ENCODE measurements around the gene KCNJ12. TPM values are rescaled to one million over a fixed set of nuclear protein-coding genes. Genes with fewer than 3 reads are reported as not detected.

The KCNJ12 gene
- total and polyA plus RNA-seq, 2 donors from 2014 or later: 3.1 to 3.4 TPM

DNA sequence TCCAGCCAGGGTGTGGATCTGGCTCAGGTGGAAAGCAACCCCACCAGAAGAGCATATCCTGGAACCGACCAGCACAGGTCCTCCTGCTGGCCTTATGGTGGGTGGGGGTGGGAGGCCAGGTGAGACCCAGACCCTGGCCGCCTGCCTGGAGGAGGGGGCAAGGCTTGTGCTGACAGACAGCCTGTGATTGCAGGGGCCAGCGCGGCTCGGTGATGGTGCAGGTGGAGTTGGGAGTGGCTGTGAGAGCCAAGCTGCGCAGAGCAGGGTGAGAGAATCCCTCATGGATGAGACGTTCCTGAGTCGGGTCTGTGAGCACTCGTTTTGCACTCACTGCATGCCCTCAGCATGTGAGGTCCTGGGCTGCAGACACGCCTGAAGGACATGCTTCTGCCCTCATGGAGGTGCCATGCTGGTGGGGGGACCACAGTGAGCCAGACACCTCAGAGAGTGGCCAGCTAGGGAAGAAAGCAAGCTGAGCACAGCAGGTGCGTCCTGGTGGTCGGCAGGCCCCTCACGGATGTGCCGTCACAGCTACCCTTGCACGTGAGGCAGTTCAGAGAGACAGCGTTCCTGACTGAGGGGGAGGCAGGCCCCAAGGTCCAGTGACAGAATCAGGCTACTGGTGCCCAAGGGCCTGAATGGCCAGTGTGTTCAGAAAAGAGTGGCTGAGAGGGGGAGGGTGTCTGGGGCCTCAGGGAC, 3.8 kb upstream of the KCNJ12 start:
- Histone ChIP-seq H3K4me3 (ENCODE audit: low read length in 3 of 3) (no peak overlapping the region), H3K36me3 (ENCODE audit: control insufficient read depth in 2 of 3, insufficient read depth in 3 of 3, low read length in 3 of 3) (no peaks in the 10 kb centered on the region), H3K4me1 (ENCODE audit: control insufficient read depth in 2 of 3, insufficient read depth in 2 of 3, low read depth in 1 of 3, low read length in 3 of 3) (peaks cover 0 to 3% (median 0%) of the 10 kb centered on the region in 3 donors), H3K9ac (ENCODE audit: low read length in 3 of 3) (no peak overlapping the region), H3K9me3 (ENCODE audit: control insufficient read depth in 2 of 3, insufficient read depth in 1 of 3, low read length in 3 of 3) (no peaks in the 10 kb centered on the region), H3K27ac (ENCODE audit: low read depth in 2 of 2, low read length in 2 of 2) (no peak overlapping the region), H3K27me3 (ENCODE audit: control insufficient read depth, insufficient read depth, low read length) (peaks cover 2% of the 10 kb centered on the region)
- no peak for FAIRE-seq
- DNase-seq: peak in 1 of 5 donors; percentile 53
- intact Hi-C loops (cut with DNase I): no loop called here
- no peak for TF ChIP-seq CTCF (IDR thresholded peaks at IDR 0.05; ENCODE audit: borderline replicate concordance, extremely low read depth, insufficient read depth)

- Histone ChIP-seq H3K9me3 (ENCODE audit: control insufficient read depth in 2 of 3, insufficient read depth in 1 of 3, low read length in 3 of 3) (no peaks in the 10 kb centered on the region), H3K9ac (ENCODE audit: low read length in 3 of 3) (no peak overlapping the region), H3K4me3 (ENCODE audit: low read length in 3 of 3) (no peak overlapping the region), H3K4me1 (ENCODE audit: control insufficient read depth in 2 of 3, insufficient read depth in 2 of 3, low read depth in 1 of 3, low read length in 3 of 3) (peaks cover 0 to 5% (median 0%) of the 10 kb centered on the region in 3 donors), H3K36me3 (ENCODE audit: control insufficient read depth in 2 of 3, insufficient read depth in 3 of 3, low read length in 3 of 3) (no peaks in the 10 kb centered on the region), H3K27me3 (ENCODE audit: control insufficient read depth, insufficient read depth, low read length) (peaks cover 2% of the 10 kb centered on the region), H3K27ac (ENCODE audit: low read depth in 2 of 2, low read length in 2 of 2) (no peak overlapping the region)
- DNase-seq: peak in 1 of 5 donors; percentile 46
- intact Hi-C loops (cut with DNase I): no loop called here
- FAIRE-seq: no peak
- no peak for TF ChIP-seq CTCF (IDR thresholded peaks at IDR 0.05; ENCODE audit: borderline replicate concordance, extremely low read depth, insufficient read depth)
Measured at GRCh38 chr17:21373036-21373435, 3.1 kb upstream of the KCNJ12 start.

DNA sequence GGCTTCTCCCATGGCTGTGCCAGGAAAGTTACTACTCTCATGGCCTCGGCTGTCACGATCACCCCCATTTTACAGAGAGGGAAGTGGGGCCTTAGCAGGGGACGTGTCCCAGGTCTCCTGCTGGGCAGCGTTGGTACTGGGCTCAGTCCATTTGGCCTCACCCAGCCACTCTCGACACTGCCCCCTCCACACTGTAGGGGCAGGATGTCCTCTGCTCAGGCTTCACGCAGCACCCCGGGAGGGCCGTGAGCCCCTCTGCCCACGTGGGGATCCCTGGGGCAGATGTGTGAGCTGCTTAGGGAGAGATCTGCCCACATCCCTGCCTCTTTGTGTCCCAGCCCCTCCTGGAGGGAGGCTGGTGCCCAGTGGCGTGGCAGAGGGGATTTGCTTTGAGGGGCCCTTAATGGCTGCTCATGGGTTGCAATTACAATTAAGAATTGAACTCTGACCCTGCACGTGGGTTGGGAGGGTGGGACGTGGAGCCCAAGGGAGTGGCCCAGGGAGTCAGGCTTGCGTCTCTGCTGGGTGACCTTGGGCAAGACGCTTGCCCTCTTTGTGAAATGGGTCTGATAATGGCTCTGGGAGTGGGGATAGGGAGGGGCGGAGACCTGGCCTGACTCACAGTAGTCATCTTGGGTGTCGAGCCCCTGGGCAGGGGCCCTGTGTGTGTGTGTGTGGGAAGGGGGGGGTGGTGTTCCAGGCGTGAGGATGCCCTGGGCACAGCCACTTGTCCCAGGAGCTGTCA, 2.3 kb upstream of the KCNJ12 start:
- Histone ChIP-seq H3K36me3 (ENCODE audit: control insufficient read depth in 2 of 3, insufficient read depth in 3 of 3, low read length in 3 of 3) (no peaks in the 10 kb centered on the region), H3K27ac (ENCODE audit: low read depth in 2 of 2, low read length in 2 of 2) (no peak overlapping the region), H3K4me1 (ENCODE audit: control insufficient read depth in 2 of 3, insufficient read depth in 2 of 3, low read depth in 1 of 3, low read length in 3 of 3) (peaks cover 0 to 5% (median 0%) of the 10 kb centered on the region in 3 donors), H3K9me3 (ENCODE audit: control insufficient read depth in 2 of 3, insufficient read depth in 1 of 3, low read length in 3 of 3) (no peaks in the 10 kb centered on the region), H3K27me3 (ENCODE audit: control insufficient read depth, insufficient read depth, low read length) (peaks cover 5% of the 10 kb centered on the region), H3K9ac (ENCODE audit: low read length in 3 of 3) (no peak overlapping the region), H3K4me3 (ENCODE audit: low read length in 3 of 3) (no peak overlapping the region)
- TF ChIP-seq CTCF (IDR thresholded peaks at IDR 0.05; ENCODE audit: borderline replicate concordance, extremely low read depth, insufficient read depth): no peak
- no peak for FAIRE-seq
- intact Hi-C loops (cut with DNase I): no loop called here
- peak in 1 of 5 donors; percentile 43 for DNase-seq

Data from kidney (tissue), 14 donors.